Endothelial cell of umbilical vein (primary cell): ENCODE data around the gene PPP1R3E. TPM values are rescaled to one million over a fixed set of nuclear protein-coding genes. Genes with fewer than 3 reads are reported as not detected.

ENCODE experiments used
- BruUV-seq: library from RNA; stranded (reverse); fragments of 400-500 nt; replicated peaks from 2 replicates; lab custom pipeline; 2021; lab: Mats Ljungman, UMichigan
- CTCF ChIA-PET: fragments of 300-600, 350-600 bp; sonication (Branson Sonifier 250); formaldehyde crosslinking; loops from one replicate; lab custom pipeline; 2021; ENCODE audit warnings: antibody characterized with exemption, inconsistent platforms; lab: Charles Lee
- POLR2A ChIA-PET: fragments of 300-600, 350-600 bp; sonication (Branson Sonifier 250); formaldehyde crosslinking; loops from one replicate; lab custom pipeline; 2021; ENCODE audit warnings: antibody characterized with exemption, inconsistent platforms; lab: Charles Lee
- DNase-seq: peaks from one replicate; pipeline ENCODE4 v3.0.0-alpha.2; 2011; ENCODE audit warnings: low read depth, low spot score
- FAIRE-seq: peaks from 2 replicates; lab custom pipeline; 2011; peaks lifted over from hg19 to GRCh38; lab: Jason Lieb, UNC
- H2AFZ ChIP-seq: 2 replicates; pipeline ENCODE4 v1.6.0; 2012; ENCODE audit warnings: low read depth, low read length, control low read depth, inconsistent platforms
- H3K27ac ChIP-seq: 2 replicates; pipeline ENCODE4 v1.5.1; 2011; ENCODE audit warnings: low read depth, mild to moderate bottlenecking, control low read depth, low read length, moderate library complexity; ENCODE audit not compliant: insufficient read depth
- H3K27me3 ChIP-seq, 2 experiments: 2 replicates each; pipeline versions ENCODE4 v1.6.0 to v1.6.1; 2011; ENCODE audit warnings: low read length in 2 of 2, mixed read lengths in 1 of 2; ENCODE audit not compliant: control insufficient read depth in 2 of 2, insufficient read depth in 2 of 2
- H3K36me3 ChIP-seq, 2 experiments: 2 replicates in 1 of 2; 3 replicates in 1 of 2; pipeline ENCODE4 v1.5.1; 2011; ENCODE audit warnings: low read length in 2 of 2, mild to moderate bottlenecking in 1 of 2, moderate library complexity in 1 of 2; ENCODE audit not compliant: control insufficient read depth in 2 of 2, insufficient read depth in 2 of 2; ENCODE audit errors: extremely low read depth in 1 of 2
- H3K4me1 ChIP-seq: 3 replicates; pipeline ENCODE4 v1.5.1; 2011; ENCODE audit warnings: mild to moderate bottlenecking, low read length; ENCODE audit not compliant: control insufficient read depth, insufficient read depth; ENCODE audit errors: extremely low read depth
- H3K4me2 ChIP-seq: 2 replicates; pipeline ENCODE4 v1.6.1; 2011; ENCODE audit warnings: low read length, control low read depth, mixed read lengths; ENCODE audit not compliant: insufficient read depth
- H3K4me3 ChIP-seq, 3 experiments: fragments of 200-600 bp in 1 of 3; sonication (generic), shearing (Covaris generic) in 1 of 3; replicated peaks in 1 of 3; 2 replicates each; pipeline ENCODE4 v1.5.1; 2011 to 2016; ENCODE audit warnings: control low read depth in 3 of 3, low read length in 3 of 3, mild to moderate bottlenecking in 2 of 3, inconsistent platforms in 1 of 3, low read depth in 1 of 3, moderate library complexity in 1 of 3; ENCODE audit not compliant: insufficient read depth in 1 of 3
- H3K79me2 ChIP-seq: 2 replicates; pipeline ENCODE4 v1.6.0; 2012; ENCODE audit warnings: low read length, inconsistent platforms; ENCODE audit not compliant: control insufficient read depth, insufficient read depth
- H3K9ac ChIP-seq: replicated peaks from 2 replicates; pipeline ENCODE3; 2011; ENCODE audit warnings: low read length, control low read depth; ENCODE audit not compliant: insufficient read depth; ENCODE audit errors: extremely low read depth
- H3K9me1 ChIP-seq: replicated peaks from 3 replicates; pipeline ENCODE4 v1.6.0; 2011; ENCODE audit warnings: mild to moderate bottlenecking, low read length; ENCODE audit not compliant: control insufficient read depth, insufficient read depth; ENCODE audit errors: extremely low read depth
- H3K9me3 ChIP-seq: replicated peaks from 2 replicates; pipeline ENCODE4 v1.5.1; 2012; ENCODE audit warnings: low read length, inconsistent platforms; ENCODE audit not compliant: control insufficient read depth, insufficient read depth
- H4K20me1 ChIP-seq: replicated peaks from 2 replicates; pipeline ENCODE3; 2011; ENCODE audit warnings: mild to moderate bottlenecking, low read length; ENCODE audit not compliant: control insufficient read depth, insufficient read depth; ENCODE audit errors: extremely low read depth
- EZH2 ChIP-seq: IDR thresholded peaks from 2 replicates; pipeline ENCODE4 v1.6.1; 2012; ENCODE audit warnings: borderline replicate concordance, low read depth, mild to moderate bottlenecking, moderate library complexity, low read length, inconsistent platforms; ENCODE audit not compliant: severe bottlenecking
- FOS ChIP-seq: IDR thresholded peaks from 2 replicates; pipeline ENCODE4 v1.6.1; 2011; ENCODE audit warnings: mild to moderate bottlenecking, low read length, moderate library complexity, borderline replicate concordance; ENCODE audit not compliant: insufficient read depth
- GATA2 ChIP-seq: IDR thresholded peaks from 2 replicates; pipeline ENCODE4 v1.7.0; 2011; ENCODE audit warnings: low read depth, mild to moderate bottlenecking, moderate library complexity, mixed read lengths, low read length; ENCODE audit not compliant: insufficient read length, insufficient read depth
- JUN ChIP-seq: IDR thresholded peaks from 2 replicates; pipeline ENCODE4 v1.6.1; 2011; ENCODE audit warnings: borderline replicate concordance, low read depth; ENCODE audit not compliant: insufficient read length, insufficient read depth
- MYC ChIP-seq: IDR thresholded peaks from one replicate; pipeline ENCODE4 v1.6.1; 2011; ENCODE audit warnings: mild to moderate bottlenecking, low read depth, low read length
- POLR2A ChIP-seq: IDR thresholded peaks from 2 replicates; pipeline ENCODE4 v1.6.1; 2012; ENCODE audit warnings: low read depth, mild to moderate bottlenecking, control low read depth, low read length
- POLR2AphosphoS5 ChIP-seq: IDR thresholded peaks from 2 replicates; pipeline ENCODE4 v1.6.1; 2012; ENCODE audit warnings: low read depth, mild to moderate bottlenecking, control low read depth, low read length, moderate library complexity; ENCODE audit not compliant: insufficient read depth
- dilution Hi-C: fragments of 300-500 bp; cut with MboI; formaldehyde crosslinking; loops from one replicate; pipeline ENCODE4 v1.15.0; 2019; ENCODE audit warnings: low sequenced_read_pairs; ENCODE audit not compliant: extremely low pct_ligation_motif_present
- intact Hi-C: fragments of 100-400 bp; cut with micrococcal nuclease; formaldehyde crosslinking; loops from one replicate; pipeline ENCODE4 v1.10.0; 2022
- polyA plus RNA-seq, 4 experiments: library from polyadenylated mRNA; depleted of rRNA in 3 of 4; stranded (reverse) in 3 of 4; unstranded in 1 of 4; fragments of >200 nt; gene quantifications; 2 replicates each; pipeline versions ENCODE4 v1.2.1 to v1.2.3, GENCODE V29; 2011 to 2012; ENCODE audit warnings: missing spikeins in 1 of 4
- total RNA-seq: library from RNA; stranded (reverse); gene quantifications from 2 replicates; pipeline ENCODE4 v1.2.3, GENCODE V29; 2021
- TF ChIP-seq, protein P1 (sequence below), 2 donors: IDR thresholded peaks; 1 replicate in 1 of 2; 2 replicates in 1 of 2; pipeline ENCODE4 v1.5.1; 2011; ENCODE audit warnings: low read length in 2 of 2, mild to moderate bottlenecking in 2 of 2, moderate library complexity in 2 of 2, control low read depth in 1 of 2, inconsistent platforms in 1 of 2, low read depth in 1 of 2; ENCODE audit not compliant: insufficient read depth in 1 of 2; ENCODE audit errors: extremely low read depth in 1 of 2
- TF ChIP-seq, protein P2 (sequence below): IDR thresholded peaks from 2 replicates; pipeline ENCODE4 v1.6.1; 2011; ENCODE audit not compliant: insufficient read depth, insufficient read length

Gene PPP1R3E
- total and polyA plus RNA-seq, 2 donors (not counting 3 experiments of a cell fraction or from before 2014, with no cell fraction given), result 4.3 to 7.4 TPM

DNA sequence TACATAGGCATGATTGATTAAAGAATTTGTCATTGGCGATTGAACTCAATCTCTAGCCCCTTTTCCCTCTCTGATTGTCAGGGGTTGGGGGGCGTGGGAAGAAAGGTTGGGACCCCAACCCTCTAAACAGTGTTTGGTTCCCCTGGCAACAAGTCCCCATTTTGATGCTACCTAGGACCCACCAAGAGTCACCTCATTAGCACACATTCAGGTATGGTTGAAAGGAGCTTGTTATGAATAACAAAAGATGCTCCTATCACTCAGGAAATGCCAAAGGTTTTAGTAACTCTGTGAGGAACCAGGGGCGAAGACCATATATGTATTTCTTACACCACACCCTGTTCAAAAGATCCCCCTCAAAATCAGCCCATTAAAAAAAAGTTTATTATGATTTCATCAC is 50.7 kb downstream of the PPP1R3E start:
- no TSS peak for BruUV-seq
- H3K4me1 ChIP-seq, result no peaks in the 10 kb centered on the region

DNA sequence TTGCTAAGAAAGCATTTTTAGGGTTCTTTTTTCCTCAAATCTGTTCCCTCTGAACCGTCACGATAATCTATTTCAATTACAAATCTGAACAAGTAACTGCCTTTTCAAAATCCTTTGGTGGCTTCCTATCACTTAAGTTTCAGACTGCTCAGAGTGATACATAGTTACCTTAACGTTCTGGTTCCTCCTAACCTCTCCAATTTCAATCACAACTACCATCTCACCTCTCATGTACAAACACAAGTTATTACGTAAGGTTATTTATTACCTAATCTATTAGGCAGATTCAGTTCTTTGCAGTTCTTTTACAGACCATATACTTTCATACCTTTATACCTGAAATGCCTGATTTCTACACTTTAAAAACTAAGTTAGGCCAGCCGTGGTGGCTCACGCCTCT is 52.8 kb downstream of the PPP1R3E start:
- DNase-seq (no peak), FAIRE-seq (no peak)
- Histone ChIP-seq H4K20me1 (no peaks in the 10 kb centered on the region), H2AFZ (no peak overlapping the region), H3K9me1 (no peaks in the 10 kb centered on the region), H3K79me2 (no peaks in the 10 kb centered on the region), H3K27me3 (peaks cover 8 to 10% of the 10 kb centered on the region in 2 experiments), H3K4me2 (no peak overlapping the region), H3K4me1 (no peaks in the 10 kb centered on the region), H3K4me3 (no peak overlapping the region), H3K27ac (no peak overlapping the region), H3K9ac (no peak overlapping the region), H3K9me3 (no peaks in the 10 kb centered on the region), H3K36me3 (no peaks in the 10 kb centered on the region)
- ChIA-PET POLR2A (no interaction called here), CTCF (interaction anchor here (1.0 to 1.3 kb wide), 4 partner anchors 9 to 129 kb away, joined by 3 read pairs; no protein-coding TSS in a partner anchor)
- no TSS peak for BruUV-seq
- intact Hi-C loops, result no loop called here
- TF ChIP-seq, protein P1, sequence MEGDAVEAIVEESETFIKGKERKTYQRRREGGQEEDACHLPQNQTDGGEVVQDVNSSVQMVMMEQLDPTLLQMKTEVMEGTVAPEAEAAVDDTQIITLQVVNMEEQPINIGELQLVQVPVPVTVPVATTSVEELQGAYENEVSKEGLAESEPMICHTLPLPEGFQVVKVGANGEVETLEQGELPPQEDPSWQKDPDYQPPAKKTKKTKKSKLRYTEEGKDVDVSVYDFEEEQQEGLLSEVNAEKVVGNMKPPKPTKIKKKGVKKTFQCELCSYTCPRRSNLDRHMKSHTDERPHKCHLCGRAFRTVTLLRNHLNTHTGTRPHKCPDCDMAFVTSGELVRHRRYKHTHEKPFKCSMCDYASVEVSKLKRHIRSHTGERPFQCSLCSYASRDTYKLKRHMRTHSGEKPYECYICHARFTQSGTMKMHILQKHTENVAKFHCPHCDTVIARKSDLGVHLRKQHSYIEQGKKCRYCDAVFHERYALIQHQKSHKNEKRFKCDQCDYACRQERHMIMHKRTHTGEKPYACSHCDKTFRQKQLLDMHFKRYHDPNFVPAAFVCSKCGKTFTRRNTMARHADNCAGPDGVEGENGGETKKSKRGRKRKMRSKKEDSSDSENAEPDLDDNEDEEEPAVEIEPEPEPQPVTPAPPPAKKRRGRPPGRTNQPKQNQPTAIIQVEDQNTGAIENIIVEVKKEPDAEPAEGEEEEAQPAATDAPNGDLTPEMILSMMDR (IDR thresholded peaks at IDR 0.05; ENCODE audit: extremely low read depth in 1 of 2, insufficient read depth in 1 of 2, low read depth in 1 of 2, low read length in 2 of 2), result no peak
- TF ChIP-seq EZH2 (no peak), GATA2 (no peak), POLR2A (no peak), POLR2AphosphoS5 (no peak), FOS (no peak), MYC (no peak), JUN (no peak)
- TF ChIP-seq, protein P2, sequence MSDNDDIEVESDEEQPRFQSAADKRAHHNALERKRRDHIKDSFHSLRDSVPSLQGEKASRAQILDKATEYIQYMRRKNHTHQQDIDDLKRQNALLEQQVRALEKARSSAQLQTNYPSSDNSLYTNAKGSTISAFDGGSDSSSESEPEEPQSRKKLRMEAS, result no peak
- dilution Hi-C loops, result no loop called here

More for the DNA sequence above, 50.7 kb downstream of the PPP1R3E start:
- DNase-seq (no peak), FAIRE-seq (no peak)
- H2AFZ ChIP-seq, result no peak overlapping the region
- no peaks in the 10 kb centered on the region for H4K20me1 ChIP-seq
- no peak overlapping the region for H3K4me2 ChIP-seq
- no peak for TF ChIP-seq POLR2A
- TF ChIP-seq, protein P1 (IDR thresholded peaks at IDR 0.05; ENCODE audit: extremely low read depth in 1 of 2, insufficient read depth in 1 of 2, low read depth in 1 of 2, low read length in 2 of 2), result no peak
- TF ChIP-seq FOS, result no peak
- no peak for TF ChIP-seq EZH2
- no peak for TF ChIP-seq MYC
- TF ChIP-seq GATA2, result no peak
- ChIA-PET CTCF (no interaction called here), POLR2A (no interaction called here)
- no peaks in the 10 kb centered on the region for H3K9me1 ChIP-seq
- H3K27ac ChIP-seq, result no peak overlapping the region
- H3K9ac ChIP-seq, result no peak overlapping the region
- H3K4me3 ChIP-seq, result no peak overlapping the region
- intact Hi-C loops (no loop called here), dilution Hi-C loops (no loop called here)
- H3K36me3 ChIP-seq, result no peaks in the 10 kb centered on the region
- H3K79me2 ChIP-seq, result no peaks in the 10 kb centered on the region
- H3K9me3 ChIP-seq, result no peaks in the 10 kb centered on the region
- H3K27me3 ChIP-seq, result peaks cover 7% of the 10 kb centered on the region in 2 experiments
